ENCODE results near the gene PSMD6. TPM values are rescaled to one million over a fixed set of nuclear protein-coding genes. Genes with fewer than 3 reads are reported as not detected.
A peak's percentile ranks its signal among the peaks of the same experiment; 100 is the strongest.

PSMD6 gene
- total RNA-seq, 1 experiment from 2014 or later = 62.7 TPM

DNA sequence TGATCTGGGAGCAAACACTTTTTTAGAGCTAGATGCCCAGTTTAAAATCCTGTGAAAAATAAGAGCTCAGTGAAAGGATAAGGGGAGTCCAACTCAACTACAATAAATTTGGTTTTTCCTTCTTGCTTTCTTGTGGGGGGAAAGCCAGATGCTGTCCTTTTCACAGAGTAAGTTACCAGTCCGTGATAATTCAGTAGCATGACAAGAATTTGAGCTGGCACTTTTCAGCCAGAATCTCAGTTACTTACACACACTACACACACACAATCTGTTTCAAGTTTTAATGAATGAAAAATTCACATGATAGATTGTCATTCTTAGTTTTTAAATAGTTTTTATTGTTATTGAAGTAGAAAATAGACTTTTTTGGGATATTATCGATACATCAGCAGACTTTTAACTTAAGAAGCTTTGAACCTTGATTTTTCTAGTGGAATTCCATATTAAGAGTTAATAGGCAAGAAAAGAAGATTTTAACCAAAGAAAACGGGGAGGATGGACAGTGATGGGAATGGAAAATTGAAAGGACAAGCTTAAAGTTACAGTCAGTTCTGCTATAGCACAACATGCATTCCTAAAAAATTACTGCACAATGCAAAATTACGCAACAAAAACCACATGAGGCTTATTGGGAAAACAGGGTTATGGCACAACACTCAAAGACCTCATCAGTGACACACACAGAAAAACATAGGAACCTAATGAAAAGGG is 47.0 kb downstream of the PSMD6 start:
- TSS peak; percentile 58 for BruUV-seq (replicated peaks)
- H3K4me1 Mint-ChIP-seq (ENCODE audit: insufficient read depth, unreplicated experiment) = peaks cover 57% of the 10 kb centered on the region

DNA sequence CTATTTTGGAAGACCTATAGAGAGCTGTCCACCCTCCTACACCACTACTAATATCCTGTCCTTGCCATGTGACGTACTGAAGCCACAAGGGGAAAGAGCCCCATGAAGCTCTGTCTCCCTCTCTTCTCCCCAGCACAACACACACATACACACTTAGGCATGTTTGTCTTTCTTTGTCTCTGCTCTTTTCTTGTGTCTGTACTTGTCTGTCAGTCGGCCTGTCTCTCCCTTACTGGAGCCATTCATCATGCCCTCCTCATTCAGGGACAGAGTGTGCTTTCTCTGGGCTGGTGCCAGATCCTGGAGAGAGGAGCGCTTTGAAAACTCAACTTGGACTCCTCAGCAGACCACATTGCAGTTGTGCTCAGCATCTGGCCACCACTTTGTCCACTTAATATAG is 47.6 kb downstream of the PSMD6 start:
- H3K27me3 Mint-ChIP-seq (ENCODE audit: insufficient read depth, unreplicated experiment) = no peaks in the 10 kb centered on the region
- POLR2A ChIA-PET = interaction anchor here (0.6 to 11.5 kb wide), 14 partner anchors 12 to 291 kb away, joined by 3 to 283 read pairs (median 7); partner anchors contain the start of genes ATXN7, PSMD6, SCAANT1 and THOC7
- BruUV-seq (replicated peaks) = no TSS peak
- CTCF ChIA-PET = interaction anchor here (0.6 to 10.0 kb wide), 8 partner anchors 10 to 627 kb away, joined by 3 to 185 read pairs (median 4); no protein-coding TSS in a partner anchor
- intact Hi-C loops (cut with micrococcal nuclease) = loop anchor here (1.0 kb wide), 1 partner anchor 18 kb away; no protein-coding TSS in a partner anchor
- peaks cover 9% of the 10 kb centered on the region for H3K36me3 Mint-ChIP-seq (ENCODE audit: insufficient read depth, unreplicated experiment)
- peak overlapping the region; percentile 45 for H3K4me3 Mint-ChIP-seq (ENCODE audit: unreplicated experiment)
- TF ChIP-seq, protein P1, sequence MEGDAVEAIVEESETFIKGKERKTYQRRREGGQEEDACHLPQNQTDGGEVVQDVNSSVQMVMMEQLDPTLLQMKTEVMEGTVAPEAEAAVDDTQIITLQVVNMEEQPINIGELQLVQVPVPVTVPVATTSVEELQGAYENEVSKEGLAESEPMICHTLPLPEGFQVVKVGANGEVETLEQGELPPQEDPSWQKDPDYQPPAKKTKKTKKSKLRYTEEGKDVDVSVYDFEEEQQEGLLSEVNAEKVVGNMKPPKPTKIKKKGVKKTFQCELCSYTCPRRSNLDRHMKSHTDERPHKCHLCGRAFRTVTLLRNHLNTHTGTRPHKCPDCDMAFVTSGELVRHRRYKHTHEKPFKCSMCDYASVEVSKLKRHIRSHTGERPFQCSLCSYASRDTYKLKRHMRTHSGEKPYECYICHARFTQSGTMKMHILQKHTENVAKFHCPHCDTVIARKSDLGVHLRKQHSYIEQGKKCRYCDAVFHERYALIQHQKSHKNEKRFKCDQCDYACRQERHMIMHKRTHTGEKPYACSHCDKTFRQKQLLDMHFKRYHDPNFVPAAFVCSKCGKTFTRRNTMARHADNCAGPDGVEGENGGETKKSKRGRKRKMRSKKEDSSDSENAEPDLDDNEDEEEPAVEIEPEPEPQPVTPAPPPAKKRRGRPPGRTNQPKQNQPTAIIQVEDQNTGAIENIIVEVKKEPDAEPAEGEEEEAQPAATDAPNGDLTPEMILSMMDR (IDR thresholded peaks at IDR 0.05; ENCODE audit: unreplicated experiment) = no peak
- H3K4me1 Mint-ChIP-seq (ENCODE audit: insufficient read depth, unreplicated experiment) = peaks cover 63% of the 10 kb centered on the region
- DNase-seq (ENCODE audit: unreplicated experiment) = peak; percentile 94
- peak overlapping the region; percentile 86 for H3K27ac Mint-ChIP-seq (ENCODE audit: low read depth, unreplicated experiment)
- no peaks in the 10 kb centered on the region for H3K9me3 Mint-ChIP-seq (ENCODE audit: unreplicated experiment)

More for the DNA sequence above, 47.0 kb downstream of the PSMD6 start:
- Mint-ChIP-seq H3K9me3 (ENCODE audit: unreplicated experiment) (no peaks in the 10 kb centered on the region), H3K27me3 (ENCODE audit: insufficient read depth, unreplicated experiment) (no peaks in the 10 kb centered on the region), H3K4me3 (ENCODE audit: unreplicated experiment) (peak overlapping the region; percentile 45), H3K36me3 (ENCODE audit: insufficient read depth, unreplicated experiment) (peaks cover 13% of the 10 kb centered on the region), H3K27ac (ENCODE audit: low read depth, unreplicated experiment) (peak overlapping the region; percentile 86)
- CTCF ChIA-PET = interaction anchor here (0.6 to 10.0 kb wide), 10 partner anchors 11 to 1253 kb away, joined by 3 to 185 read pairs (median 4); no protein-coding TSS in a partner anchor
- intact Hi-C loops (cut with micrococcal nuclease) = loop anchor here (1.0 kb wide), 1 partner anchor 17 kb away; no protein-coding TSS in a partner anchor
- POLR2A ChIA-PET = interaction anchor here (0.6 to 11.5 kb wide), 19 partner anchors 13 to 1251 kb away, joined by 3 to 283 read pairs (median 5); partner anchors contain the start of genes ATXN7, PSMD6, SCAANT1 and THOC7
- DNase-seq (ENCODE audit: unreplicated experiment) = peak; percentile 94
- TF ChIP-seq, protein P1 (IDR thresholded peaks at IDR 0.05; ENCODE audit: unreplicated experiment) = no peak

DNA sequence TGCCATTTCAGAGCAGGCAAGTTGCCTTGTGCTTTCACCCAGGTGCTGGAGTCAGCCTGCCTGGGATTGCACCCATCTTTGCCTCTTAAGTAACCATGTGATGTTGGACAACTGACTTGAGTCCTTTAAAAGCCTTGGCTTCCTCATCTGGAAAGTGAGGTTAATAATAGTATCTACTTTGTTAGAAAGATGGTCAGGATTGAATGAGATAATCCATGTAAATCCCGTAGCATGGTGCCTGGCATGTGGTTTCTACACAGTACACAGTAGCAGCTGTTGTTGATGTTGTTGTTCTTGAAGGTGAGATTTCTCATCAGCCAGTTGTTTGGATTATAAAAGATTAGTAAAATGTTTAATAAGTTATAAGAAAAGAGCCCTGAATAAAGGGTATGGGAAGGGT is 48.8 kb downstream of the PSMD6 start:
- peak overlapping the region; percentile 86 for H3K27ac Mint-ChIP-seq (ENCODE audit: low read depth, unreplicated experiment)
- no peak for DNase-seq (ENCODE audit: unreplicated experiment)
- POLR2A ChIA-PET = interaction anchor here (0.8 to 11.5 kb wide), 6 partner anchors 11 to 60 kb away, joined by 3 to 283 read pairs (median 12); partner anchors contain the start of gene PSMD6
- CTCF ChIA-PET = interaction anchor here (1.2 to 10.0 kb wide), 3 partner anchors 9 to 49 kb away, joined by 3 to 185 read pairs (median 152); partner anchors contain the start of gene PSMD6
- H3K4me3 Mint-ChIP-seq (ENCODE audit: unreplicated experiment) = no peak overlapping the region
- peaks cover 68% of the 10 kb centered on the region for H3K4me1 Mint-ChIP-seq (ENCODE audit: insufficient read depth, unreplicated experiment)
- BruUV-seq (replicated peaks) = no TSS peak
- intact Hi-C loops (cut with micrococcal nuclease) = no loop called here
- H3K9me3 Mint-ChIP-seq (ENCODE audit: unreplicated experiment) = no peaks in the 10 kb centered on the region
- TF ChIP-seq, protein P1 (IDR thresholded peaks at IDR 0.05; ENCODE audit: unreplicated experiment) = no peak
- H3K36me3 Mint-ChIP-seq (ENCODE audit: insufficient read depth, unreplicated experiment) = no peaks in the 10 kb centered on the region
- H3K27me3 Mint-ChIP-seq (ENCODE audit: insufficient read depth, unreplicated experiment) = no peaks in the 10 kb centered on the region

DNA sequence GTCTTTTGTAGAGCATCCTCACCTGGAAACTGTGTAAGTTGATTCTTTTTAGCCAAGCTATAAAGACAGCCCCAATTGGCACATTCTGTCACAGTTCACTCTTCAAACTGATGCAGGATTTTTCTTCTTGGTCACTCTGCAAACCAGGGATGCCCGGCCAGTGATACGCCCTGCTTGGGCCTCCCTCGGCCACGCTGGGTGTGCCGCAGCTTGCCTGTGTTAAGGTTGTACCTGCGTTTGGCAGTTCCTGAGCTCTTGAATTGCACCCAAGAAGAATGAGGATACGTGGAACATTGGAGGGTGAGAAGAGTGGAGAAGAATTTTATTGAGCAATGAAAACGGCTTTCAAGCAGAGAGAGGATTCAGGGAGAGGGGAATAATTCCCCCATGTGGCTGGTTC is 49.9 kb downstream of the PSMD6 start:
- no TSS peak for BruUV-seq (replicated peaks)

More for the DNA sequence above, 49.9 kb downstream of the PSMD6 start:
- Mint-ChIP-seq H3K4me3 (ENCODE audit: unreplicated experiment) (peak overlapping the region; percentile 58), H3K27me3 (ENCODE audit: insufficient read depth, unreplicated experiment) (no peaks in the 10 kb centered on the region), H3K27ac (ENCODE audit: low read depth, unreplicated experiment) (peak overlapping the region; percentile 68), H3K9me3 (ENCODE audit: unreplicated experiment) (no peaks in the 10 kb centered on the region), H3K36me3 (ENCODE audit: insufficient read depth, unreplicated experiment) (no peaks in the 10 kb centered on the region), H3K4me1 (ENCODE audit: insufficient read depth, unreplicated experiment) (peaks cover 72% of the 10 kb centered on the region)
- ChIA-PET POLR2A (interaction anchor here (7.8 to 11.5 kb wide), 2 partner anchors 10 to 18 kb away, joined by 58 to 283 read pairs; no protein-coding TSS in a partner anchor), CTCF (interaction anchor here (1.0 to 10.0 kb wide), 4 partner anchors 8 to 50 kb away, joined by 3 to 185 read pairs (median 78); partner anchors contain the start of gene PSMD6)
- no peak for DNase-seq (ENCODE audit: unreplicated experiment)
- TF ChIP-seq, protein P1 (IDR thresholded peaks at IDR 0.05; ENCODE audit: unreplicated experiment) = no peak
- intact Hi-C loops (cut with micrococcal nuclease) = no loop called here
